B cell (primary cell): ENCODE data around the gene ACTR2.

ENCODE experiments used
- EZH2 ChIP-seq: IDR thresholded peaks from 2 replicates; pipeline ENCODE4 v1.6.1; 2012; ENCODE audit warnings: borderline replicate concordance, low read depth, mild to moderate bottlenecking, moderate library complexity, low read length; ENCODE audit not compliant: insufficient read depth, poor library complexity, severe bottlenecking
- TF ChIP-seq, protein P1 (sequence below): fragments of 200-600 bp; IDR thresholded peaks from one replicate; pipeline ENCODE4 v1.8.0; 2022; ENCODE audit warnings: antibody characterized with exemption, mild to moderate bottlenecking

DNA sequence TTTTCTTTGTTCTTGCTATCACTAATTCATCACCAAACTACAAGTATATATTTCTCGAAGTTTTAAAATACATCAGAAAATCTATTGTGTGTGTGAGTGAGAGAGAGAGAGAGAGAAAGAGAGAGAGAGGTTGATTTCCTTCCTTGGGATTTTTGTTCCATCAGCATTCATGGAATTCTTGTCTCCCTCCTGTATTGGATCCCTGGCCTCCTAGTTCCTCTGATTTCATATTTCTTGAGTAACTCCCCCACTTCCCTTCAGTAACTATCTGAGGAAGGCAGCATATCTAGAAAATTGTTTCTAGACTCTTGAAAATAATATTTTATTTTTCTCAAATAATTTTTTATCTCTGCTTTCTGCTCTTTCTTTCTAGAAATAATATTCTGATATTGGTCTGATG, 13.3 kb upstream of the ACTR2 start:
- TF ChIP-seq, protein P1, sequence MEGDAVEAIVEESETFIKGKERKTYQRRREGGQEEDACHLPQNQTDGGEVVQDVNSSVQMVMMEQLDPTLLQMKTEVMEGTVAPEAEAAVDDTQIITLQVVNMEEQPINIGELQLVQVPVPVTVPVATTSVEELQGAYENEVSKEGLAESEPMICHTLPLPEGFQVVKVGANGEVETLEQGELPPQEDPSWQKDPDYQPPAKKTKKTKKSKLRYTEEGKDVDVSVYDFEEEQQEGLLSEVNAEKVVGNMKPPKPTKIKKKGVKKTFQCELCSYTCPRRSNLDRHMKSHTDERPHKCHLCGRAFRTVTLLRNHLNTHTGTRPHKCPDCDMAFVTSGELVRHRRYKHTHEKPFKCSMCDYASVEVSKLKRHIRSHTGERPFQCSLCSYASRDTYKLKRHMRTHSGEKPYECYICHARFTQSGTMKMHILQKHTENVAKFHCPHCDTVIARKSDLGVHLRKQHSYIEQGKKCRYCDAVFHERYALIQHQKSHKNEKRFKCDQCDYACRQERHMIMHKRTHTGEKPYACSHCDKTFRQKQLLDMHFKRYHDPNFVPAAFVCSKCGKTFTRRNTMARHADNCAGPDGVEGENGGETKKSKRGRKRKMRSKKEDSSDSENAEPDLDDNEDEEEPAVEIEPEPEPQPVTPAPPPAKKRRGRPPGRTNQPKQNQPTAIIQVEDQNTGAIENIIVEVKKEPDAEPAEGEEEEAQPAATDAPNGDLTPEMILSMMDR, result no peak
- no peak for TF ChIP-seq EZH2
